NCI-H2171 (cell line): Measurements from ENCODE around the gene SORCS2.

Experiments
- DNase-seq: peaks from one replicate; lab custom pipeline; 2025; lab: John Stamatoyannopoulos, UW

SORCS2 gene

DNA sequence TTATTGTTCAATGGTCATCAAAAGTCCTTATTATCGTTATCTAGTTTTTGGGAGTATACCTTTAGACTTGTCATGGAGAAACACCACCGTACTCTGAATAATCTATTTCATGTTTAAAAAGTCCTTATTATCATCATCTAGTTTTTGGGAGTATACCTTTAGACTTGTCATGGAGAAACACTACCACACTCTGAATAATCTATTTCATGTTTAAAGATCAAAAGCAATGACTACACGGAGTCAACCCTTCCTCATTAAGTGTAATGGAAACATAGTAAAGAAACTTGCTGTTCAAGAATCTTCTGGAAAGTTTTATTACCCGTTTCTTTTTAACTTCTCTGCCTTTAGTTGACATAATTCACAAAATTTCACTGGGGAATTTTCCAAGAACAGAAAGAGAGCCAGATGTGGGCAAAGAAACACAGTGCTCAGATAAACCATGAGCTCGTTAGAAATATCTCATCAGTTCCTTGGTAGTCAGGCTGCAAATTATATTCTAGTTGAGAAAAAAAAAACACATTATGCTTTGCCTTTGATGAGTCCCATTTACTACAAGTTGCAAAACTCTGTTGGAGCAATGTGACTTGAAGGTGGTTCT lies 588.5 kb downstream of the SORCS2 start:
- DNase-seq, result no peak

- DNase-seq, result no peak
Measured at GRCh38 chr4:7781366-7781765, 589.0 kb downstream of the SORCS2 start.

GRCh38 chr4:7781993-7782392 lies 589.7 kb downstream of the SORCS2 start:
- DNase-seq, result no peak

GRCh38 chr4:7782783-7783182 lies 590.4 kb downstream of the SORCS2 start:
- DNase-seq, result no peak

DNA sequence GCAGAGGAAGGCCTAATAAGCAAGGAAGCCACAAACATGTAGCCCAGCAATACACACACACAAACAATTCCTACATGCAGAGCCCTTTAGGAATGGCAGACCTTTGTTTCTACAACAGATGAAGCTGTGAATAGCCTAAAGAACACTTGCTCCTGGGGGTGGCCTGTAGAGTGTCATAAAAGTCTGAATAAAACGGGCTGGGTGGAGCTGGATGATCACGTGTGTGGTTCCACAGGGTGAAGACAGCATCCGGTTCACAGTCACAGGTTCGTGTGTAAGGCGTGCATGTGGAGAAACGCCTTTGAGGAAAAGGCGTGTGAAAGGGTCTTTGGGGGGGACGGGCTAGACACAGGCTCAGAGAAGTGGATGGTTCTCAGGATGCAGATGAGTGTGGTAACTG lies 591.2 kb downstream of the SORCS2 start:
- no peak for DNase-seq

DNA sequence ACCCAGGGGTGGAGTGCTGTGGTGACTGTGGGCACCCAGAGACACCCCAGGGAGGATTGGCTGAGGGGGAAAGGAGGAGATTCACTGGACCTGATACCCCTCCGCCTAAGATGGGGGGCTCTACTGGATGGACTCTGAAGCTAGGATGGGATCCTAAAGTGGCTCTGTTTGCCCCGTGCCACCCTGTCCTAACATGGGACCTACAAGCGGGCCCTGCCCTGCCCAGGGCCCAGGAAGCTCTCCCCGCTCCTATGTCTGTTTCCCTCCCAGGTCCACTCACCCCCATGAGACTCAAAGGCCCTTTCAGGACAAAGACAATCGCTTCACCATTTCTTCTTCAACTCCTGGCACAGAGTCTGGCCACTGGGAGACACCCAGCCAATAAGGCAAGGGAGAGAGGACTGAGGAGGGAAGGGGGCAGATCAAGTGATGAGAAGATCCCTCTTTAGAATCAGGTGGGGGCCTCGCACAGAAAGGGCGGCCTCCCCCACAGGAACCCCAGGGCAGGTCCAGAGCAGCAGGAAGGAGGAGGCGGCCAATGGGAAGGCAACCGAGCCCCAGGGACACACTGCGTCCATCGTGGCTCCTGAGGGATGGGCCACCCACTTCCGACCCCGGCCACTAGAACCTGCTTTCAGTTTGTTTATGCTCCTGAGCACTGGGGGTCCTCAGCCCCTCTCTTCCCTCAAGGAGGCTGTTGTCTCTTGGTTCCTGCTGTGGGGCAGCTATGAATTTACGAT lies 592.0 kb downstream of the SORCS2 start:
- no peak for DNase-seq

GRCh38 chr4:7785017-7785416 lies 592.7 kb downstream of the SORCS2 start:
- no peak for DNase-seq

- no peak for DNase-seq
Measured at GRCh38 chr4:7786040-7786439, 593.7 kb downstream of the SORCS2 start.

DNA sequence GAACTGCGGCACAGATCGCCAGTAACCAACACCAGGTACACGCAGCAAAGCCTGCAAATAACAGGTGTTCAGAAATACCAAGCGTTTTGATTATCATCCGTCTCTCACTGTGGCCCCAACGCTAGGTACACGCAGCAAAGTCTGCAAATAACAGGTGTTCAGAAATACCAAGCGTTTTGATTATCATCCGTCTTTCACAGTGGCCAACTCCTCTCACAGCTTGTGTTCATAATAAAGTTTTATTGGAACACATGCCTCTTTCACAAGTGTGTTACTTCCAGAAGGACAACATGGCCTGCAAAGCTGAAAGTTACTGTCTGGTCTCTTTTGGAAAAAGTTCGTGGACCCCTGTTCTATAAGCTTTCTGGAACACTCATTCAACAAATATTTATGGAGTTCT lies 594.2 kb downstream of the SORCS2 start:
- DNase-seq, result no peak

GRCh38 chr4:7787067-7787466 lies 594.7 kb downstream of the SORCS2 start:
- no peak for DNase-seq

DNA sequence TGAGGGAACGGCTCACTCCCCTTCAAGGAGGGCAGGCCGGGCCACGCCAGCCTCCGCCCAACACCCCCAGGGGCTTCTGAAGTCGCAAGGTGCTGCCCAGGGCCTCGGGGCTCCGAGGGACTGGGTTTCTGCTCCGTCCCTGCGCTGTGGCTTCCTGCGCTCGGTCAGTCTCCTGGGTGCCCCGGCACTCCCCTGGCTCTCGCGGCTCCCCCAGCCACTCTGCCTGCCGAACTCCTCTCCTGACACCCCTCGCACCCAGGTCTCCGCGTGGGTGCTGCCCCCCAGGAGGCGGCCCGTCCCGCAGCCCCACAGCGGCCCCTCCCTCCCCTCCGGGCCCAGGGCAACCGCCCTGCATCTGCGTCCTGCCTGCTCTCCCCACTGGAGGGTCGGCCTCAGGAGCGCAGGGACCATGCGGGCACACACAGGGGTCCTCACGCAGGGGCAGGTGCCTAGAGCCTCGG lies 595.4 kb downstream of the SORCS2 start:
- no peak for DNase-seq

- DNase-seq, result no peak
Measured at GRCh38 chr4:7788193-7788592, 595.9 kb downstream of the SORCS2 start.

- no peak for DNase-seq
Measured at GRCh38 chr4:7788694-7789425, 596.5 kb downstream of the SORCS2 start.

DNA sequence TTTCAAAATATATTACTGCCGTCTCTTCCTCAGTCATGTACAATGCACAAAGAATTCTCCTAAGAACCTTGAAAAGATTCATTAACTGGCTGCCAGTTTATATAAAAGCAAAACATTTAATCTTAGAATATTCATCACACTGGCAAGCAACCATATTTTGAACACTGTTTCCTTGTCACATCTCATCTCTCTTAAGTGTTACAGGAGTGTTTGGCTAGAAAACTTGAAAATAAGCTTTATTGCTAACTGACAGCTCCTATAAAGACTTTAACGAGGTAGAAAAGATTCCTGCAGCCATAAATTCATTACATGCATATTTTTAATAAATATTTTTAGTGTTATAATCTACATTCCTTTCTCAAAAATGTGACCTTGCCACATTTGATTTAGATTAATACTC lies 597.7 kb downstream of the SORCS2 start:
- DNase-seq, result no peak

- DNase-seq, result no peak
Measured at GRCh38 chr4:7790999-7791398, 598.7 kb downstream of the SORCS2 start.
